GM18526 (cell line): ENCODE data around the gene ZNF316.

Source experiments
- POLR2A ChIP-seq: IDR thresholded peaks from 3 replicates; pipeline ENCODE4 v1.6.1; 2011; ENCODE audit not compliant: insufficient read length; ENCODE audit errors: extremely low read depth

The ZNF316 gene

DNA sequence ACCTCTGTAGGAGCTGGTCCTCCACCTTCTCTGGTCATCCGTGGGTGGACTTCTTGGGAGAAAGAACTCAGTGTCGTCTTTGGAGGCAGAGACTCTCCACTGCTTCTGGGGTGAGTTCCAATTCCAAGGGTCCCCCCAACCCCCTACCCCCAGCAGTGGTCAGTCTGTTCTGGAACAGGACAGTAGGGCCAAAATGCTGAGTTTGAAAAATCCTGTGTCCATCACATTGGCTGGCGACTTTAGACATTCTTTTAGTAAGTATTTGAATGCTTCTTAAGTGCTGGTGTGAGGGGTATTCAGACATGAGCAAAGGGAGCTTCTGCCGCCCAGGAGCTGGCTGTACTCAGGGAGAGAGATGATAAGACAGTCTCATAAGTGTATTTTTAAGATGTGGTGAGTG lies 1.9 kb downstream of the ZNF316 start:
- TF ChIP-seq POLR2A: no peak

GRCh38 chr7:6639627-6640026 lies 2.5 kb downstream of the ZNF316 start:
- no peak for TF ChIP-seq POLR2A

- TF ChIP-seq POLR2A: no peak
These were observed 3.2 kb downstream of the ZNF316 start for GRCh38 chr7:6640246-6640721.

GRCh38 chr7:6641305-6642035 lies 4.4 kb downstream of the ZNF316 start:
- no peak for TF ChIP-seq POLR2A

GRCh38 chr7:6642239-6642839 lies 5.2 kb downstream of the ZNF316 start:
- no peak for TF ChIP-seq POLR2A

DNA sequence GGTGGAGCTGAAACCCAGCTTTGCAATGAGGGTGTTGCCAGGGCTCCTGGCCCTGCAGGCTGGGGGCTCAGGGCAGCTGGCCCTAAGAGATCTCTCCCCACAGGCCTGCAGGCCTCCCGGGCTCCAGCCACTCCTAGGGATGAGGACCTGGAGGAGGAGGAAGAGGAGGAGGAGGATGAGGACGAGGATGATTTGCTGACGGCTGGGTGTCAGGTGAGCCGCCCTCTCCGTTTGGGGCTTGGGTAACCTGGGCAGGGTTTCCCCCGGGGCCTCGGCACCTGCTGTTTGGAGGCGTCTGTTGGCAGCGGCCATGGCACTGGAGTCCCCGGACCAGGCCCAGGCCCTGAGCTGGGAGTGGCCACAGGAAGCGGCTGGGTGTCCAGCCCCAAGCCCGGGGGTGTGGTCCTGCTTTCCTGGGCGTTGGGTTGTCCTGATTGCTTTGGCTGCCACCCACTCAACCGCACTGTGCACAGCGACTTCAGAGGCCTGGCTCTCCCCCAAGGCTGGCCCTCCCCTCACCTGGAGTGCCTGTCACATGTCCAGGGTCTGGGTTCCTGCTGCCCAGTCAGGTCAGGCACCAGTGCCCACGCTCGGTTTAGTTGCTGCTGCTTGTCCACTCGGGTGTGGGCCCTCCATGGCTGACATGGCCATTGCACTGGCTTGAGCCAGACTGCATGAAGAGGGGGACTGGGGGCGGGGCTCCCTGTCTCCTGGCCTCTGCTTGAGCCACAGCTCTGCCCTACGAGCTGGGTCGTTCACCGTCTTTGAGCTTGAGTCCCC lies 5.9 kb downstream of the ZNF316 start:
- TF ChIP-seq POLR2A: no peak

DNA sequence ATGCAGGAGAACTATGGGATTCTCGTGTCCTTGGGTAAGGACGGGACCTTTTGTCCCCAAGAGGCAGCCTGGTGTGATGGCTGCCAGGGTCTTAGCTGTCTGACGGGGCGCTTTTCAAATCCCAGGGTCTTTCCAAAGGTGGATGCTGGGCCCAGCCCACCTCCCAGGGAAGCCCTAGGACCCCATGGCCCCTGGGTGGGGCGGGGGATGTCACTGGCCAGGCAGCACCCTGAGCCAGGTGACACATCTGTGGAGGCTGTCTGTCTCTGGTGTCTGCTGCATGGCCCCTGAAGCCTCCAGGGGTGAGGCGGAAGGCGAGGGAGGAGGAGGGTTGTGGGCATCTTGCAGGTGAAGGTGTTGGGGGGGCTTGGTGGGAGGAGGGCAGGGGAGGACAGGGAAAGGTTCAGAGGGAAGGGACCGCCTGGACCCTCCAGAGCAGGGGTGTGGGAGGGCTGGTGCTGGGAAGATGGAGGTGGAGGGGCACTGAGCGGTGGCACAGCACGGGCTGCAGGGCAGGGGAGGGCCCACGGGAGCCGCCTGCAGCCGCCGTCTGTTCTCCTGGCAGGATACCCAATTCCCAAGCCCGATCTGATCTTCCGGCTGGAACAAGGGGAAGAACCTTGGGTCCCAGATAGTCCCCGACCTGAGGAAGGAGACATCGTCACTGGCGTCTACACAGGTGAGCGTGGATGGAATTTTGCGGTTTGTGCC lies 7.0 kb downstream of the ZNF316 start:
- TF ChIP-seq POLR2A: no peak

DNA sequence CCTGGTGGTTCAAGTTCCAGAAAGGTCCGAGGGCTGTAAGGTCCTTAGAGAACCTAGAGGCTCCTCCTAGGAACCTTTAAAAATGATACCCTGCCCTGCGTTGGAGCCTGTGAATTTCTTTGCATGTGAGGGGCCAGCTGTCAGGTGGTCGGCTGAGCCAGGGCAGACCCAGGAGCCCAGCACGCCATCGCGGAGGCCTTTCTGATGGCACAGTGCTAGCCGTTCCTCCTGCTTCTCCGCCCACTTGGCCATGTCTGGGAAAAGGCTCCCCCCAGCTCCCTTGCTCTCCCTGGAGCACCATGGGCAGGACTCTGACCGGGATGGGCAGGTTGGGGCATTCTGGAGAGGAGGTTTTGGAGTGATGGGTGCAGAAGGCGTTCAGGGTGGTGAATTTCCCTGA lies 7.6 kb downstream of the ZNF316 start:
- TF ChIP-seq POLR2A: no peak

DNA sequence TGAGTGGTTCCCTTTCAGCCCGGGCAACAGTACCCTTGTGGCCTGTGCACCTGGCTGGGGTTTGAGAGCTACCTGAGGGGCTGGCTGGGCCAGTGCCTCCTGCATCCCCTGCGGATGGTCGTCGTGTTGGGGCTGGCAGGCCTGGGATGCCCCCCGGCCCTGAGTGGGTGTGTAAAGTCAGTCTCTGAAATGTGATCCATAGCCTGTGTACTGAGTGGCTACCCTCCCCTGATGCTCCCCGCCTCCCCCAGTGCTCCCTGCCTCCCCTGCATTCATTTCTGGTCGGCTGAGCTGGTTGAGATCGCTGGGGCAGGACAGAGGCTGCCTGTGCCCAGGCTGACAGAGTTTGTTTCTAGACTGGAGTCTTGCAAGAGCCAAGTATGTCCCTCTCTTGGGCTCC lies 9.3 kb downstream of the ZNF316 start:
- no peak for TF ChIP-seq POLR2A

GRCh38 chr7:6647080-6647479 lies 10.0 kb downstream of the ZNF316 start:
- TF ChIP-seq POLR2A: no peak

DNA sequence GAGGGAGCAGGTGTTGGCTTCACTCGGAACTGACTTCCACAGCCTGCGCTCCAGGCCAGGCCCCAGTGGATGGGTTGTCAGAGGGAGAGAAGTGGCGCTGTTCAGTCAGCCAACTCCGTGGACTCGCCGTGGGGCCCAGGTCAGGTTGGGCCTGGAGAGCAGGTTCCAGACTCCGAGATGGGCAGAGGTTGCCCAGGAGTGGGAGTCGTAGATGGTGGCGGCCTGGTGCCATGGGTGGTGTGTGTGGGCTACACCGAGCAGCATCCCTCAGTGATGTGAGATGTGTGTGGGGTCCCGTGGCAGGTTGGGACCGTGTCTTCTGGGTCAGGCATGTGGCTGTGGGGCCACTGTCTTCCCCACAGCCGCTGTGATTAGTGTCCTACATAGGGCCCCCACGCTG lies 10.4 kb downstream of the ZNF316 start:
- no peak for TF ChIP-seq POLR2A

DNA sequence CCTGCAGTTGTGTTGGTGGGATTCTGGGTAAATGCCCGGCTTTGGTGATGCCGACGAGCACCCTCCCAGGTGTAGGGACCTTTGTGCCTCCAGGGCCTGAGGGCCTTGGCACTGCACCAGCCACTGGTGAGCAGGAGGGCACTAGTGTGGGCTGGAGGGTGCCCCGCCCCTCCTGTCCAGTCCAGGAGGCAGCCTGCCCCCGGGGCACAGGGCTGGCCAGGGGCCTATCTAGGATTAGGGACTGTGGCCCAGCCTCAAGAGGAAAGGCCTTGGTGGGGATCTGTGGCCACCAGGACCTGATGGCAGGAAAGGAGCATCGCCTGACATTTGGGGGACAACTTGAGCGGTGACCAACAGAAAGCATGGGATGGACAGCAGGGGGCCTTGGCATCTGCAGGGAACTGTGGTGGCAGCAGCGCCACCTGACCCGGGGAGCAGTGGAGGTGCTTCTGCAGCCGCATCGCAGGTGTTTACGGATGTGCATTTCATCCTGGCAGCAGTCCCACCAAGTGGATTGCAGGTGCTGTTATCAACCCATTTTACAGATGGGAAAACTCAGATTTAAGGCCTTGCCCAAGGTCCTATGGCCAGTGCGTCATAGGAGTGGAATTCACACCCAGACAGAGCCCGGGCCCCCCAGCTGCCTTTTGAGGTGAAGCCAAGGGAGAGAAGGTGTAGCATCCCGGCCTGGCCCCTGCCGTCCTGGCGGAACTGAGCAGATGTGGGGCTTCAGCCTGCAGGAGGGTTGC lies 11.1 kb downstream of the ZNF316 start:
- TF ChIP-seq POLR2A: no peak

DNA sequence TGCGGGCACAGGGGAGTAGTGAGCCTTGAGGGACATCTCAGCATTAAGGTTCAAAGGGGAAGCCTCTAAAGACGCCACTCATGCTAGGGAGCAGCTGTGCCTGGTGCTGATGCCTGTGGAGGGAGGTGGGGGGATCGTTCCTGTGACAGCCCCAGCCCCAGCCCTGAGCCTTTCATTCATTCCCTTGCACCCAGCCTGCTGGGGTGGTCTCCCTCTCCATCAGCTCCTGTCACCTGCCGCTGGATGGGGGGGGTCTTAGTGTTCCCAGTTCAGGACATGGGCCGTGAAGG lies 11.6 kb downstream of the ZNF316 start:
- no peak for TF ChIP-seq POLR2A

- TF ChIP-seq POLR2A: no peak
These were observed 12.3 kb downstream of the ZNF316 start for GRCh38 chr7:6649241-6649961.

DNA sequence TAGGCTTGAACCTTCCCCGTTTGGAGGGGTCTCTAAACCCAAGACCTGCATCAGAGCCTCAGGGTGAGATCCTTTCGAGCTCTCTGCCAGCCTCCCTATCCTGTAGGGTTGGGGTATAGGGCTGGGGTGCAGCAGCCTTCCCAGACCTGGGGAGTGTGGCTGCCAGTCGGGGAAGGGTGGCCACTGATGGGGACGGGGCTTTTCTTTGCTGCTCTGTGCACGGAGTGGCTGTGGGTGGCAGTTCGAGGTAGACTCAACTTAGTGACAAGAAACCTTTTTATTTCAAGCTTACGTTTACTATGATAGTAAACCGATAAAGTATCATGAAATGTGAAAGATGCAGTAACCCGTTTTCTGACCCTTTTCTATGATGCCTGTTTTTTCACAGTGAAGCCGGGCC lies 13.0 kb downstream of the ZNF316 start:
- no peak for TF ChIP-seq POLR2A

- no peak for TF ChIP-seq POLR2A
These were observed 13.4 kb downstream of the ZNF316 start for GRCh38 chr7:6650521-6651011.
